Ureter (tissue), 1 donor: Measurements from ENCODE around the gene RAB17. TPM values are rescaled to one million over a fixed set of nuclear protein-coding genes. Genes with fewer than 3 reads are reported as not detected.

ENCODE experiments used
- DNase-seq: peaks from one replicate; pipeline ENCODE4 v3.0.0-alpha.2; 2020; ENCODE audit warnings: low spot score
- total RNA-seq: library from RNA; stranded (reverse); gene quantifications from one replicate; pipeline ENCODE4 v1.2.4, GENCODE V29; 2023
- donor health status: DM: yes; HTN: yes; CAD: no.

RAB17 gene
- total RNA-seq = 24.2 TPM

DNA sequence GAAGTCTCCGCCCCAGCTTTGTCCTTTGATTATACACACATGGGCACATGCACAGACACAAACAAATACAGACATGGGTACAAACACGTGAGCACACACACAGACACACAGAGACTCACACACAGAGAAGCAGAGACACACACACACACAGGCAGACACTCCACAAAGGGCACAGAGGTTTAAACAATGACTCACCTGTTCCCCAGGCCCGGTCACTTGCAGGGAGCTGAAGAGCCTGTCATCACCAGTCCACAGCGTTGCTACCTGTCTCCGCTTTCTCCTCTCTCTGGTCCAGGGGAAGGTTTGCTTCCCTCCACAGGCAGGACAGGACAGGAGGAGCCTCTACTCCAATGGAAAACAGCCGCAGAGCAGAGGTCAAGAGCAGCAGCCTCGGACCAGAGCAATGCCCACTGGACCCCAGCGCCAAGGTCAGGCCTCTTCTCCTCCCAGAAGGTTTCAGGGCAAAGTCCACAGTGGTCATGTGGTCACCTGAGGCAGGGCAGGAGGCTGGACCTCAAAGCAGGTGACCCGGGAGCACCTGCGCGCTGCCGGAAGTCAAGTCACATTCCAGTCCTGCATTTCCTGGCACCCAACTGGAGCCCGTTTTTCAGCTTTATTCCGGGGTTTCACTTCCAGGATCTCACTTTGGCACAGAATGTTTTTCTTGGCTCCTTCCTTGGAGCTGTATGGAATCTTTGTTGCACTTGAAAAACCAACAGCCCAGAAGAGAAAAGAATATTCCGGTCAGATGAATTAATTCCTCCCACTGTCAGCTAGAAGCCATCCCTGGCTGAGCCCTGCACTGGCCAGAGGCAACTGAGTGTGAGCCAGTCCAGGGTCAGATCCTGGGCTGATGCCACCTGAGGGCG lies at the start of gene RAB17:
TSS of gene RAB17 (minus strand) at position 463 of the 869 bp plus-strand sequence. CDS start 4,580 bp downstream, outside the sequence.
- DNase-seq = peak; percentile 68

DNA sequence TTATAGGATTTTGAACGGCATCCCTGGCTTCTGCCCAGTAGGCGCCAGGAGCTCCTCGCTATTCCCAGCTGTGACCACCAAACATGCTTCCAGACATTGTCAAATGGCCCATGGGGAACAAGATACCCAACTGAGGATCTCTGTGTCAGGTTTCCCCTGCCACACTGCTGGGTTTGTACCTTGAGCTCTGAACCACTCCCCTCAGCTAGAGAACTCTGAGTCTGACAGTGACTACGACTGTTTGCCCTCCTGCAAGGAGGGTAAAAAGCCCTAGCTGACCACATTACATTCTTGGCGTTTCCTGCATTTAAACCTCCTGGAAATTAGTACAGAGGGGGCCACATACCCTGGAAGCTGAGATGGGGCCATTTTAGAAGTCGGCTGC lies 49.3 kb upstream of the RAB17 start:
- DNase-seq = no peak

- DNase-seq = no peak
Observed at GRCh38 chr2:237639052-237639835, 48.7 kb upstream of the RAB17 start.

GRCh38 chr2:237638176-237638575 lies 47.6 kb upstream of the RAB17 start:
- DNase-seq = no peak

DNA sequence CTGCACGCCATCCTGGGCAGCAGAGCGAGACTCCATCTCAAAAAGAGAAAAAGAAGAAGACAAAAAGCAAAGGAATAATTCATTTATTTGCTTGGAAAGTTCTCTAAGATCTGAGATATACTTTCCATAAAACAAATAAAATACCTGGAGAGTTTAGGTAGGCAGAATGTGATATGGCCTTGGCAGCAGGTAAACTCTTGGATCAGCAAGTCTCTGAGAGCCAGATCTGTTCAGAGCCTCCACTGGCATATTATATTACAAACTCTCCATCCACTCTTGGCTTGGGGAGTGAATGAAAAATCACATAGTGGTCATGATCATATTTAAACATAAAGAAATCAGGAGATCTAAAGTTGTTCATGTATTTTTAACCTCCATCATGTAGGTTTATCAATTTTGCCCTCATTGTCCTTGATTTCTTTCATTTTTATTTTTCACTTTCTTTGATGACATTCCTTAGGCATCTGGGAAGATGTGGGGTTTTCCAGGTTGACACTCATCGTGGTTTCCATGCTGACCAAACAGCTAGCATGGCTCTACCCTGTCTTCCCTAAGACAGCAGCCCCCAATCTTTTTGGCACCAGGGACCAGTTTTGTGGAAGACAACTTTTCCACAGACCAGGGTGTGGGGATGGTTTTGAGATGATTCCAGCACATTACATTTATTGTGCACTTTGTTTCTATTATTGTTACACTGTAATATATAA lies 47.0 kb upstream of the RAB17 start:
- no peak for DNase-seq

GRCh38 chr2:237636578-237636977 lies 46.0 kb upstream of the RAB17 start:
- DNase-seq = no peak

DNA sequence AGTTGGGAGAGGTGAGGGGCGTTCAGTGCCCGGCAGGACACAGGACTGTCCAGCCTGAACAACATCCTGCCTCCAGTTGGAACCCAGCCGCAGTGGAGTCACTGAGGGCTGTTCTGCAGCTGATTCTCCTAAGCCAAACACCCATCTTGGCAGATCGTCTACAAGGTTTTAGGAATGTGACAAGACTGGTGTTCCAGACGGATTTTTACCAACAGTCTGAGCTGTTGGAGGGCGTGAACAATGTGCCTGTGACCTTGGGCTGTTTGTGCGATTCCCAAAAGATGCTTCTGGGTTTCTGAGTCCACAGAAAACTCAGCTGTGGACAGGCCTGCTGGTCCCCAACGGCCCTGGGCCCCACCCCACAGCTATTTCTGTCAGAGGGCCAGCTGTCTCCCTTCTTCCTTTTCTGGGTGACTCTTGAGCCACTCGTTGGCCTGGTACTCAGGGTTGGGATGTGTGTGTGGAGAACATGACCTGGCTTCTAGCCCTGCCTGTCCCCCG lies 42.6 kb upstream of the RAB17 start:
- DNase-seq = no peak

DNA sequence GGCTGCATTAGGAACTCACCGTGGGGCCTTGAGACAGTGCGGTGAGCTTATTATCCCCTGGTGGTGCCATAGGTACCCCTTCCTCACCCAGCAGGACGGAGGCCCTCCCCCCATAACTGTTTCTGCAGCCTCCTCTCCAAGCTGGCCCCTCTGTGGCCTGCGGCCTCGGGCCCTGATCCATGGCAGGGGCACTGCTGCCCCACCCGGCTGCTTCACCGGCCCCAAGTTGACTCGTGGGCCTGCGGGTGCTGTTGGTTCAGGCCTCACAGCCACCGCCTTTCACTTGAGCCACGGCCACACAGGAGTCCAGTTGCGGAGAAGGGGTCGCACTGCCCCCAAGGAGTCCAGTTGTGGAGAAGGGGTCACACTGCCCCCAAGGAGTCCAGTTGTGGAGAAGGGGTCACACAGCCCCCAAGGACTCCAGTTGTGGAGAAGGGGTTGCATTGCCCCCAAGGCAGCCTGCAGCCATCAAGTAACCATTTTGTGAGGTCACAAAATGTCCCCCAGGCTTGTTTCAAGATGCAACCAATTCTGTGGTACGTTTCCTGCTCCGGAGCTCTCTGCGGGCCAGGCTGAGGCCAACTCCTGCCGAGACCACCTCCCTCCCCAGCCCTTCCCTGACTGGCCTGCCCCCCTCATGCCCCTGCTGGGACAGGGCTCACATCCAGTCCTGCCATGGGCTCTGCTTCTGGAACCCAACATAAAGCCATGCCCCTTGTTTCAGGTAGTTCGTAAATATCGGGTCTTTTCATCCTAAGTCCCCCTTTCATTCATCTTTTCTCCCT lies 41.5 kb upstream of the RAB17 start:
- no peak for DNase-seq

DNA sequence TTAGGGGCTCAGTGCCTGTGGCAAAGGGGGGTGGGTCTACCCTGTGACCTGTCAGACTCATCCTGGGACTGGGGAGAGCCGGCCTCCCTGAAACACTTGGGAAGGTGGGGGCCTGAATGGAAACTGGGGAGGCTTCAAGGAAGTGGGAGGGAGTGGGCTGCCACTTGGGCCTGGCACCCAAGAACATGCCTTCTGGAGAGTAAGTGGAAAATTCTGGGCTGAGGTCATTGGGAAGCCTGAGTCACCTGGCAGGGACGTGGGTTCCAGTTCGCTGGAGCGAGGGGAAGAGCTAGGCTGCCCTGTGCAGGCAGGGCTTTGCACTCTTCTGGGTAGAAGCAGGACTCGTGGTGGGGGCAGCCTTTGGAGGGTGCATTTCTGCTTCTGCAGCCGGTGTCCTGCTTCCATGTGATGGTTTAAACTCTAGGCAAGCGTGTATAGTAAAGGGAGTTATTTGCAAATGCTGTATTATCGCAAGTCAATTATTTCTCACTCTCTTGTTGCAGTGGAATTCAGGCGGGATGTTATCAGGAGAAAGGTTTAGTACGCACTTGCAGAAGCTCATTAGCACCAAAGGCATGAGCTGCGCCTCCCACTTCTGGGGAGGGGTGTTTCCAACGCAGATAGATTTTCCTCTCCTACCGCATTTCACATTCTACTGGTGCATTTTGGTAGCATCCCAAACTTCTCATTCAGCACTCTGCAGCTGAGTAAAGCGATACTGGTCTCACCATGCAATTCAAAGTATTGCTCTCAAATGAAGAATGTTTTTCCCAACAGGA lies 40.7 kb upstream of the RAB17 start:
- DNase-seq = no peak

- DNase-seq = no peak
Observed at GRCh38 chr2:237630216-237631000, 39.9 kb upstream of the RAB17 start.

DNA sequence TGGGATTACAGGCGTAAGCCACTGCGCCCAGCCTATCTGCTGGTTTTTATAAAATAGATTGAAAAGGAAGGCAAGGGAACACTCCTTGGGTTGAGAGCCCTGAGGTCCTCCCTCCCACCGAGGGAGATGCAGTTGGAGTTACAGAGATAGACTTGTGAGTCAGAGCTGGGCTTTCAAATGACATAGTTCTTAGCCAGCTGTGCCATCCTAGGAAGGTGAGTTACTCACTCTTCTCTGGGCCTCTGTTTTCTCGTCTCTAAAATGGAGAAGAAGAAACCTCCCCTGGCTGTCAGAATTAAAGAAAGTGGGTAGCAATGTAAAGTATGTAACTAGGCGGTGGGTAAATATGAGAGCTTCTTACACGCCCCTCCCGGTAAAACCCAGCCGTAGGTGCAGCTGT lies 39.2 kb upstream of the RAB17 start:
- DNase-seq = no peak

- no peak for DNase-seq
Observed at GRCh38 chr2:237629188-237629534, 38.6 kb upstream of the RAB17 start.

DNA sequence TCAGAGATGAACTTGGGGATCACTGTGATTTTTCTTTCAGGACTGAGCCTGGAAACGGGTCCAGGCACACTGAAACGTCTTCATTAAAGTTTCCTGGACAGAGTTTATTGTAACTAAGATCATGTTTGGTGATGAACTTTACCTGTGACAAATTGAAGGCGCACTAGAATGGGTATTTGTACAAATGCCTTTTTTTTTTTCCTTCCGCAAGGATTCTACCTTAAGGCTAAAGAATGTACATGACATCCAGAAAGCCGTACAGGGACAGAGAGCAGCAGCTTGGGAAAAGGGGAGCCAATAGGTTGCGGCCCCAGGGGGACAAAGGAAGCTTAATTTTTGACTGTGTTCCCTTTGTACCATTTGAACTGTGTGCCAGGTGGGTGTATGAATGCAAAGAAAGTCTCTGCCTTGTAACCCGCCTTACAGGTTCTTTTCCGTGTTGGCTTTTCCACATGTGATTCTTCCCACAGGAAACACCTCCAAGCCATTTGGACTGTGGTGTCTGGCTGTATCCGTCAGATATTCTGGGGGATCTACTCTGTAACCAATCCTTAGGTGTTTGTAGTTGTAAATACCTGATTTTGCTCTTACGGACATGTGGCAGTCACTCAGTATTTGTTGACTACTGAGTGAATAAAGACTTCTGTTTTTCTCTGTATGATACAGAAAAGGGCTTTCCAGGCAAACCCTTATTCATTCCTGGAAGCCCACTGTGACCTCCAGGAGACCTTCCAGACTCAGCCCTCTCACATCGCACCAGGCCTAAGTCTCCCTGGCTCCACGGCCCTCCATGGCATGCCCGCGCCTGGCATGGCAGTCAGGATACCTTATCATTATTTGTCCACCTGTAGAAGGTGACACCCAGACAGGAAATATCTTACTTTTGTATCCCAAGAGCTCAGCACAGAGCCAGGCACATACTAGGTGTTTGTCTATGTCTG lies 38.0 kb upstream of the RAB17 start:
- no peak for DNase-seq

GRCh38 chr2:237627441-237628246 lies 37.1 kb upstream of the RAB17 start, which contains the start of gene LRRFIP1:
Gene LRRFIP1 (plus strand): TSS chr2:237627587. CDS start chr2:237627645, 58 bp downstream.
- DNase-seq = no peak

DNA sequence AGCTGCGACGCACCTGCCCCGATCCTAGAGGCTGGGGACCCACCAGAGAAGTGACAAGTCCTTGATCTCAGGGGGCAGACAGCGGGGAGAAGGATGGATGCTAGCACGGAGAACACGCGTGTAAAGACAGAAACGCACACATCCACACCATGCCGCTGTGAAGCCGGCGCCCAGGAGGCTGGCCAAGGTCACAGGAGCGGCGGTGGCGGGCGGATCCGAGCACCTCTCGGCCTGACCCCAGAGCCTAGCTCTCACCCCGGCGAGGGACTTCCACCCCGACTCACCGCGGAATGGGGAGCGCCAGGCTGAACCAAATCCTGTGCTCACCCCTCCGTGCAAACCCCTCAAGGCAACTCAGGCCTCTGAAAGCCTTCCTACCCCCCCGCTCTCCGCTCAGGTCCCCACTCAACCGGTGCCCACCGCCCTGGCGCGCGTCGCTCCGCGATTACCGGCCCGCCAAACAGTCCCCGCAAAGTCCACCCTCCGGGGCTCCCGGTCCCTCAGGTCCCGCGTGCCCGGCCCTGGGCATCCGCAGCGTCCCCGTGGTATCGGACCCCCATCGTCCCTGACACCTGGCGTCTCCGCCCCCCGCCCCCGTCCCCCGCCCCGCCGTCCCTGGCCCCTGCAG lies 36.4 kb upstream of the RAB17 start:
- no peak for DNase-seq

- no peak for DNase-seq
Observed at GRCh38 chr2:237625777-237626176, 35.2 kb upstream of the RAB17 start.

GRCh38 chr2:237625216-237625705 lies 34.7 kb upstream of the RAB17 start:
- DNase-seq = no peak
